GM12872 (cell line): Measurements from ENCODE around the gene ISG15.

ENCODE experiments used
- CTCF ChIP-seq: IDR thresholded peaks from 3 replicates; pipeline ENCODE4 v1.5.1; 2011; ENCODE audit warnings: low read depth, mild to moderate bottlenecking, low read length, moderate library complexity; ENCODE audit not compliant: insufficient read depth

Gene ISG15

GRCh38 chr1:1013105-1013921 lies at the start of gene ISG15:
ISG15 (plus strand) TSS chr1:1013497; CDS start chr1:1013574, 77 bp downstream.
- TF ChIP-seq CTCF: no peak

DNA sequence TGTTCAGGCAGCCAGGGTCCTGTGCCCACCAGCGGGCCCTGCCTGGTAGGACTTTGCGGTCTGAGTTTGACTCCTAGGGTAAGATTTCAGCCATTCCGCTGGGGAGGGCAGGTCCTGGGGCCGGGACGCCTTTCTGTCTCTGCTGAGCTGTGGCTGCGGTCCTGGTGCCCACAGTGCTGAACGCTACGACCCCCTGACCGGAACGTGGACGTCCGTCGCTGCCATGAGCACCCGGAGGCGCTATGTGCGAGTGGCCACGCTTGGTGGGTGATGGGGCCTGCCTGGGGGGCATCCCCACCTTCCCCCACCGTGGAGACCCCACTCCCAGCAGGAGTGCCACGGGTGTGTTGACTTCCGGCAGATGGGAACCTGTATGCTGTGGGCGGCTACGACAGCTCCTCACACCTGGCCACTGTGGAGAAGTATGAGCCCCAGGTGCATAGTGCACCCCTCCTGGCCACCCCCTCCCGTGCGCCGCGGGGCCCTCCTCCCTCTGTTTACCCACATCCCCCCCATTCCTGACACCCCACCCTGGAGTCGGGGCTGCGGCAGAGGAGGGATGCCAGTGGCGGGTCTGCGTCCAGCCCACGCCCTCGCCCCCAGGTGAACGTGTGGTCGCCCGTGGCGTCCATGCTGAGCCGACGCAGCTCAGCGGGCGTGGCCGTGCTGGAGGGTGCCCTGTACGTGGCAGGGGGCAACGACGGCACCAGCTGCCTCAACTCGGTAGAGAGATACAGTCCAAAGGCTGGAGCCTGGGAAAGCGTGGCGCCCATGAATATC lies 49.4 kb upstream of the ISG15 start:
- no peak for TF ChIP-seq CTCF

- no peak for TF ChIP-seq CTCF
Observed at GRCh38 chr1:964691-965525, 48.4 kb upstream of the ISG15 start.

- TF ChIP-seq CTCF: no peak
Observed at GRCh38 chr1:965526-966134, 47.7 kb upstream of the ISG15 start.

GRCh38 chr1:966135-966703 lies 47.1 kb upstream of the ISG15 start, which contains the start of gene PLEKHN1:
PLEKHN1 (plus strand) TSS chr1:966482; CDS start chr1:966532, 50 bp downstream.
- TF ChIP-seq CTCF: no peak

DNA sequence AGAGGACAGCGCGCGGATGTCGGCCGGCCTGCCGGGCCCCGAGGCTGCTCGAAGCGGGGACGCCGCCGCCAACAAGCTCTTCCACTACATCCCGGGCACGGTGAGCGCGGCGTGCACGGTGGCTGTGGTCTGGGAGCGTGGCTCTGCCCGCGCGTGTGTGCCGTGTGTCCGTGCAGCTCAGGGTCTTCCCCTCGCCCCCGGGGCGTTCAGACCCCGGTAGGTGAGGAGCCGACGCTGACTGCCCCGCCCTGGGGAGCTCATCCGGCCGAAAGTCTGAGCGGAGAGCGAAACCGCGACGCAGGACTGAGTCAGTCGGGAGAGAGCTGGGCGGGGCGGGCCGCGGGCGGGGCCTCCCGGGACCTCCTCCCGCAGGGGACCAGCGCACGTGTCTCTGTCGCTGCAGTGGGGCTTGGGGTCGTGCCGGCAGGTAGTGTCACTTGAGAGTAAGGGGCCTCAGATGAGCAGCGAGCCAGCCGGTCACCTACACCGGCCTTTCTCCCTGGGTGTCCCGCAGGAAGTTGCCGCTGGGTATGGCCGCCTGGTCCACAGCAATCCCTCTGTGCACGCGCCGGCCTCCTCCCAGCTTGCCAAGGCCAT lies 46.5 kb upstream of the ISG15 start:
- no peak for TF ChIP-seq CTCF
